Gastroesophageal sphincter (tissue), 4 donors: Measurements from ENCODE around the gene CFAP47. TPM values are rescaled to one million over a fixed set of nuclear protein-coding genes. Genes with fewer than 3 reads are reported as not detected.

Experiments used
- ATAC-seq: fragments of 150-250 bp; one replicate; pipeline ENCODE4 v1.9.1; 2016; ENCODE audit warnings: mild to moderate bottlenecking, moderate library complexity
- H3K27ac ChIP-seq, 4 donors: fragments of 200-600 bp; sonication (generic) in 3 of 4; 1 replicate in 3 of 4; 2 replicates in 1 of 4; pipeline ENCODE4 v1.5.1; 2016 to 2019
- H3K27me3 ChIP-seq: fragments of 200-600 bp; sonication (generic); one replicate; pipeline ENCODE4 v1.5.1; 2019
- H3K36me3 ChIP-seq, 2 donors: fragments of 200-600 bp; sonication (generic); one replicate each; pipeline ENCODE4 v1.5.1; 2019; ENCODE audit warnings: control low read depth in 1 of 2
- H3K4me1 ChIP-seq, 3 donors: fragments of 200-600 bp; sonication (generic); 1 replicate in 2 of 3; 2 replicates in 1 of 3; pipeline ENCODE4 v1.5.1; 2016 to 2019; ENCODE audit warnings: control low read depth in 2 of 3
- H3K4me3 ChIP-seq, 2 donors: fragments of 200-600 bp; sonication (generic); one replicate each; pipeline ENCODE4 v1.5.1; 2019; ENCODE audit warnings: mild to moderate bottlenecking in 1 of 2, moderate library complexity in 1 of 2
- H3K9me3 ChIP-seq, 3 donors: fragments of 200-600 bp; sonication (generic); one replicate each; pipeline ENCODE4 v1.5.1; 2017 to 2019; ENCODE audit warnings: control low read depth in 2 of 3
- CTCF ChIP-seq, 4 experiments: fragments of 200-600 bp in 2 of 4; fragments of 450-650 bp in 2 of 4; sonication (generic) in 1 of 4; IDR thresholded peaks; one replicate each; pipeline ENCODE4 v1.5.1; 2017 to 2019; ENCODE audit warnings: antibody characterized with exemption in 4 of 4, mild to moderate bottlenecking in 2 of 4, moderate library complexity in 2 of 4
- EP300 ChIP-seq: sonication (generic); formaldehyde crosslinking; IDR thresholded peaks from one replicate; pipeline ENCODE4 v1.6.1; 2017; ENCODE audit warnings: antibody characterized with exemption, mild to moderate bottlenecking
- POLR2A ChIP-seq, 2 donors: fragments of 450-650 bp; IDR thresholded peaks; one replicate each; pipeline ENCODE4 v1.6.1; 2017; ENCODE audit warnings: antibody characterized with exemption in 2 of 2, mild to moderate bottlenecking in 2 of 2, moderate library complexity in 1 of 2
- POLR2AphosphoS5 ChIP-seq: sonication (generic); formaldehyde crosslinking; IDR thresholded peaks from one replicate; pipeline ENCODE4 v1.6.1; 2017; ENCODE audit warnings: antibody characterized with exemption
- WGBS, 2 donors: methylation state at CpG; one replicate each; pipeline ENCODE4 v1.1.5; 2018; ENCODE audit warnings: low coverage in 1 of 2; 5-methylcytosine and 5-hydroxymethylcytosine counted together
- total RNA-seq, 4 donors: library from RNA; depleted of rRNA; stranded (reverse); fragments of >200 nt; gene quantifications; one replicate each; pipeline ENCODE4 v1.1.0, GENCODE V29; 2016

The CFAP47 gene
- total RNA-seq, 4 donors from 2014 or later, result 0.04 TPM; not detected in 3

DNA sequence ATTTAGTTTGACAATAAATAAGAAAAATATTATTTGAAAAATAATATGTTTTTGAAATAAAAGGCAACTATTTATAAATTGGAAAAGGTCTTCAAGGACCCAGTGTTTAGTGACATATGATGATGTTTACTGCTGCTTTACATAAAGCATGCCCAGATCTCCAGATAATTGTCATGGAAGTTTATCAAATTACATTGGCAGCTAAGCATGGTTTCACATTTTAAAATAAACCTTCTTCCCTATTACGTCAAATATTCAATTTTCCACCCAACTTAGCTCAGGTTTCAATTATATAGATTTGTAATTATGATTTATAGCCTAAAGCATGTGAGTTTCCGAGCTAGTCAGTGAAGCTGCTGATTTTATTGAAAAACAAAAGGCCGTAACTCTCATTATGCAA, 417.2 kb downstream of the CFAP47 start:
- Histone ChIP-seq H3K4me3 (no peak overlapping the region), H3K36me3 (no peaks in the 10 kb centered on the region), H3K27ac (no peak overlapping the region), H3K4me1 (no peaks in the 10 kb centered on the region), H3K9me3 (no peaks in the 10 kb centered on the region), H3K27me3 (no peaks in the 10 kb centered on the region)
- 45 to 47% methylated on average over 2 to 3 of the region's 3 CpGs for WGBS, 2 donors
- TF ChIP-seq EP300 (no peak), POLR2A (IDR thresholded peaks at IDR 0.05) (no peak), CTCF (IDR thresholded peaks at IDR 0.05) (no peak), POLR2AphosphoS5 (no peak)
- no peak for ATAC-seq

DNA sequence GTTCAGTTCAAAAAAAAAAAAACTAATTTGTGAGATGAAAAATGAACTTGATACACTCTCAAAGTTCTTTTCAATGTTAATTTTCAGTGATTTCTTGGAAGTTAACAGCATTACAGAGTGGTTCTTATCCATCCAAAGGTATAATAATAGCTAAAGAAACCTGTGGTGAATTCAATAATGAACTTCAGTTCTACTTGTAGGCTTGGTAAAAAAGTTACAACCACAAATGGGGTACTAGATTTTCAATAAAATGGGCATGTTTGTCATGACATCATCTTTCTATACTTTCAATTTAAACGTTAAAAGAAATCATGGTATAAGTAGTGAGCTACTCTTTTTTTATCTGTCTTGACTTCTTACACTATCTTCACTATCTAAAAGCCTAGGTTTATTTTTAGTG, 424.8 kb downstream of the CFAP47 start:
- H3K4me3 ChIP-seq, result no peak overlapping the region
- no peaks in the 10 kb centered on the region for H3K4me1 ChIP-seq
- TF ChIP-seq POLR2A (IDR thresholded peaks at IDR 0.05), result no peak
- TF ChIP-seq EP300, result no peak
- TF ChIP-seq CTCF (IDR thresholded peaks at IDR 0.05), result no peak
- TF ChIP-seq POLR2AphosphoS5, result no peak
- no peak overlapping the region for H3K27ac ChIP-seq
- ATAC-seq, result no peak
- no peaks in the 10 kb centered on the region for H3K27me3 ChIP-seq
- 43% methylated on average over 1 of the region's 1 CpG; no CpG with 5 or more reads in 1 of the 2 donors for WGBS, 2 donors
- H3K36me3 ChIP-seq, result no peaks in the 10 kb centered on the region
- H3K9me3 ChIP-seq, result no peaks in the 10 kb centered on the region

- no peak for ATAC-seq
- 85 to 100% methylated on average over 1 of the region's 1 CpG for WGBS, 2 donors
Observed at GRCh38 chrX:36348509-36348908, 429.0 kb downstream of the CFAP47 start.

GRCh38 chrX:36357855-36358254, 438.3 kb downstream of the CFAP47 start:
- H3K4me3 ChIP-seq, result no peak overlapping the region
- no peaks in the 10 kb centered on the region for H3K27me3 ChIP-seq
- no peak for ATAC-seq
- TF ChIP-seq EP300 (no peak), CTCF (IDR thresholded peaks at IDR 0.05) (no peak)
- H3K4me1 ChIP-seq, result no peaks in the 10 kb centered on the region
- H3K36me3 ChIP-seq, result no peaks in the 10 kb centered on the region
- H3K27ac ChIP-seq, result no peak overlapping the region
- peaks cover 0 to 10% (median 0%) of the 10 kb centered on the region in 3 donors for H3K9me3 ChIP-seq
- WGBS, 2 donors, result 43 to 71% methylated on average over 1 of the region's 1 CpG

More at GRCh38 chrX:36348509-36348908, 429.0 kb downstream of the CFAP47 start:
- H3K4me3 ChIP-seq, result no peak overlapping the region
- no peaks in the 10 kb centered on the region for H3K27me3 ChIP-seq
- H3K36me3 ChIP-seq, result no peaks in the 10 kb centered on the region
- no peaks in the 10 kb centered on the region for H3K9me3 ChIP-seq
- H3K4me1 ChIP-seq, result no peaks in the 10 kb centered on the region
- no peak overlapping the region for H3K27ac ChIP-seq
- no peak for TF ChIP-seq POLR2AphosphoS5
- no peak for TF ChIP-seq CTCF (IDR thresholded peaks at IDR 0.05)
- no peak for TF ChIP-seq EP300
- no peak for TF ChIP-seq POLR2A (IDR thresholded peaks at IDR 0.05)

DNA sequence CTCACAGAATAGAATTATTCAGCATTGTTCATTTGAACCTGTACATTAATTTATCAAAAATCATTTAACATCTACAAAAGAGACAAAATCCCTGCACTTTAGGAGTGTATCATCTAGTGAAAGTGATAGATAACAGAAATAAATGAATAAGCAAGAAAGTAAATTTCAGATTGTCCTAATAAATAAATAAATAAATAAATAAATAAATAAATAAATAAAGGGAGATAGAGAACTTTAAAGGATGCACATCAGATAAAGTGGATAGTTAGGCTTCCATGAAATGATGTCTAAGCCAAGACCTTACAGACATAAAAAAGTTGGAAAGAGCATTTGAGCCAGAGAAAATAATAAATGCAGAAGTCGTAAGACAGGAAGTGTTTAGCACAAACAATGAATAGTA, 444.7 kb downstream of the CFAP47 start:
- no peaks in the 10 kb centered on the region for H3K36me3 ChIP-seq
- H3K27me3 ChIP-seq, result no peaks in the 10 kb centered on the region
- no peak for ATAC-seq
- no peak for TF ChIP-seq POLR2AphosphoS5
- no peak for TF ChIP-seq CTCF (IDR thresholded peaks at IDR 0.05)
- TF ChIP-seq POLR2A (IDR thresholded peaks at IDR 0.05), result no peak
- no peak for TF ChIP-seq EP300
- H3K9me3 ChIP-seq, result peaks cover 0 to 10% (median 0%) of the 10 kb centered on the region in 3 donors
- WGBS, 2 donors, result 23 to 50% methylated on average over 1 of the region's 1 CpG
- no peaks in the 10 kb centered on the region for H3K4me1 ChIP-seq
- no peak overlapping the region for H3K4me3 ChIP-seq
- no peak overlapping the region for H3K27ac ChIP-seq
